Left colon (tissue), 2 donors: ENCODE data around the gene CACNA1B. TPM values are rescaled to one million over a fixed set of nuclear protein-coding genes. Genes with fewer than 3 reads are reported as not detected.
A peak's percentile ranks its signal among the peaks of the same experiment; 100 is the strongest.

Experiments
- ATAC-seq: fragments of 200-7000 bp; cut with Tn5 transposase; one replicate; pipeline ENCODE4 v1.9.1; 2020; ENCODE audit warnings: mild to moderate bottlenecking, moderate library complexity
- DNase-seq, 2 donors: peaks; one replicate each; pipeline ENCODE4 v3.0.0-alpha.2; 2020
- intact Hi-C, 2 donors: fragments of 100-400 bp; cut with DNase I in 1 of 2; cut with micrococcal nuclease in 1 of 2; formaldehyde crosslinking; loops; one replicate each; pipeline versions ENCODE4 v1.11.2 to v1.14.0; 2022; cut with DNase I, micrococcal nuclease
- total RNA-seq, 2 donors: library from RNA; stranded (reverse); fragmentation: NEBNext Ultra II Directional; extraction: Animal tissue kit (Norgen Biotek cat#: 25700); gene quantifications; one replicate each; pipeline ENCODE4 v1.2.1, GENCODE V29; 2021
- donor health status: DM: no; HTN: no; CAD: no.
- donor health status: DM: yes; HTN: yes; CAD: no.

The CACNA1B gene
- total RNA-seq, 2 donors from 2014 or later, result 0.22 to 0.24 TPM

DNA sequence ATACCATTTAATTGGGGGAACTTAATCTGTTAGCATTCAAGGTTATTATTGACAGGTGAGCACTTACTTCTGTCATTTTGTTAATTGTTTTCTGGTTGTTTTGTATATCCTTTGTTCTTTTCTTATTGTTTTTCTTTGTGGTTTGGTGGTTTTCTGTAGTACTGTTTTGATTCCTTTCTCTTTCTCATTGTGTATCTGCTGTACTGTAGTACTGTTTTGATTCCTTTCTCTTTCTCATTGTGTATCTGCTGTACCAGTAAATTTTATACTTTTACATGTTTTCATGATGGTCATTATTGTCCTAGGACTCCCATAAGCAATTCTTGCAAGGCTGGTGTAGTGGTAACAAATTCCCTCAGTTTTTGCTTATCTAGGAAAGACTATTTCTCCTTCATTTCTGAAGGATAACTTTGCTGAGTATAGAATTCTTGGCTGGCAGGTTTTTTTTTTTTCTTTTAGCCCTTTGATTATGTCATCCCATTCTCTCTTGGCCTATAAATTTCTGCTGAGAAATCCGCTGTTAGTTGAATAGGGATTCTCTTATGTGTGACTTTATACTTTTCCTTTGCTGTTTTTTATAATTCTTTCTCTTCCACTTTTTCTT lies 24.1 kb upstream of the CACNA1B start:
- no peak for DNase-seq
- intact Hi-C loops, result no loop called here
- no peak for ATAC-seq

DNA sequence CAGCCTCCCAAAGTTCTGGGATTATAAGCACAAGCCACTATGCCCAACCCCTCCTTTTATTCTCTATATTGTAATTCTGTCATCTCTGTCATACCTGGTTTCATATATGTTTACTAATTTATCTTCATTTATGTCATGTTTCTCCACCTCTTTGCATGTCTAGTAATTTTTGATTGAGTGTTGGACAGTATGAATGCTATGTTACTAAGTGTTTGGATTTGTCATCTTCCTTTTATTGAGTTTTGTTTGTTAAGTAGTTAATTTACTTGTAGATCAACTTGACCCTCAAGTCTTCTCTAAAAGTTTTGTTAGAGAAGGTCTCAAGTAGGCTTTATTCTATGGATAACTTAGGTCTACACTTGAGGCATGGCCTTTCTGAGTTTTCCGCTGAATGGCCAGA lies 17.2 kb upstream of the CACNA1B start:
- intact Hi-C loops, result no loop called here
- ATAC-seq (no peak), DNase-seq (no peak)

DNA sequence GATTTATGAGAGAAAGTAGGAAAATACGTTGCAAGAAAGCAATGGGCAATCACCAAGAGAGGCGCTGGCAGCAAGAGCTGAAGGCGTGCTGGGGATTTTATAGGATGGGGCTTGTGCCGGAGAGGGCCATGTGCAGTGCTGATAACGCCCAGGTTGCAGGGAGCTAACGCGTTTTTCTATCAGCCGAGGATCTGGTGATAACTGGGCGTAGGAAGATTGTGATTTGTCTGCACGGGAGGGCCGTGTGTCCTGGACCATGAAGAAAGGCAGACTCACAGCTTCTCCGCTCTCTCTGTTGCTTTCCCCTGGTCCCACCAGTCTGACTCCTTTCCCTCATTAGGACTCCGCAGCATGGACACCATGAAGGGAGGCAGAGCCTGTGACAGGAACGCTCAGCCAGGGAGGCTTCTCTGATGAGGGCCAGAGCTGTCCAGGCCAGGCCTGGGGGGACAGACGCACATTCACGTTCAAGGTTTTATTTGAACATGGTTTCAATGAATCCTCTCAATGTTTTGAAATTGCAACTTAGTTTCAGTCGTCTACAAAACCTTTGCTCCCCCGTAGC lies 11.9 kb upstream of the CACNA1B start:
- ATAC-seq (no peak), DNase-seq (no peak)
- intact Hi-C loops, result no loop called here

DNA sequence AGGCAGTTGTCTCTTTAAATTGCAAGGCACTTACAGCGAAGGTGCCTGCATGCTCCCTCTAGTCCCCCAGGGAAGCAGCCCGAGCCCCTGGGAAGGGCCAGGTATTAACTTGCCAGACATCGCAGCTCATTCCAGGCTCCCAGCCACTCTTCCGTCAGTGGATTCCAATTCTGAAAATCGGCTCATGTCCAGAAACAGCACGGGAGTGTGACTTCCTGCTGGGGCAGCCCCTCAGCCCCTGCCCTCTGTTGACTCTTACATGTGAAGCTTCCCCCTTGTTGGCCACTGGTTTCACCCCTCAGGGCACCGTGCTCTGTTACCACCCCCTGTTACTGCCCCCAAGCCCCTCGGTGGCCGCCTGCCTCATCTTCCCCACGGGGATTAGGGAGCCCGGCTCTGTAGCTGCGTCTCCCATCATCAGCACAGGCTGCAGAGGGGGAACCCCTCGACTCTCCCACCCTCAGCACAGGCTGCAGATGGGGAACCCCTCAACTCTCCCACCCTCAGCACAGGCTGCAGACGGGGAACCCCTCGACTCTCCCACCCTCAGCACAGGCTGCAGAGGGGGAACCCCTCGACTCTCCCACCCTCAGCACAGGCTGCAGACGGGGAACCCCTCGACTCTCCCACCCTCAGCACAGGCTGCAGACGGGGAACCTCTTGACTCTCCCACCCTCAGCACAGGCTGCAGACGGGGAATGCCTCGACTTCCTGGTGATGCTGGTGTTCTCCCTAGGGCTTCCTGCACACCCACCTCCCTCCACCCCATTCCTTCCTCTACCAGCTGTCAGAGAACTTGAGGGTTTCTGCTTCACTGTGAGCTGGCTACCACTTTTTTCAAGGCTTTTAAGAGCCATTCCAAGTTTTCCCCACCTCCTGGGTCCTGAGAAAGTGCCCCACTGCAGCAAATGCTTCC lies 11.1 kb upstream of the CACNA1B start:
- DNase-seq (no peak), ATAC-seq (no peak)
- intact Hi-C loops, result no loop called here

DNA sequence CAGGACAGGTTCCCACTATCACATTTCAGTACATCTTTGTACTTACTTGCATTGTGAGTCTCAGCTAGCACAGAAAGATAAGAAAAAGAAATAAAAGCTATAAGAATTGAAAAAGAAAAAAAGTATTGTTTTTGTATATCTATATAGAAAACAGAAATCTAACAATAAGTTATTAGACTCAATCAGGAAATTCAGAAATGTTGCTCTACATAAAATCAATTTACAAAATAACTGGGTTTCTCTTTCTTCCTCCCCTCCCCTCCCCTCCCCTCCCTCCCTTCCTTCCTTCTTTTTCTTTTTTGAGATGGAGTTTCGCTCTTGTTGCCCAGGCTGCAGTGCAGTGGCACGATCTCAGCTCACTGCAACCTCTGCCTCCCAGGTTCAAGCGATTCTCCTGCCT lies 7.2 kb upstream of the CACNA1B start:
- intact Hi-C loops, result no loop called here
- ATAC-seq, result no peak

DNA sequence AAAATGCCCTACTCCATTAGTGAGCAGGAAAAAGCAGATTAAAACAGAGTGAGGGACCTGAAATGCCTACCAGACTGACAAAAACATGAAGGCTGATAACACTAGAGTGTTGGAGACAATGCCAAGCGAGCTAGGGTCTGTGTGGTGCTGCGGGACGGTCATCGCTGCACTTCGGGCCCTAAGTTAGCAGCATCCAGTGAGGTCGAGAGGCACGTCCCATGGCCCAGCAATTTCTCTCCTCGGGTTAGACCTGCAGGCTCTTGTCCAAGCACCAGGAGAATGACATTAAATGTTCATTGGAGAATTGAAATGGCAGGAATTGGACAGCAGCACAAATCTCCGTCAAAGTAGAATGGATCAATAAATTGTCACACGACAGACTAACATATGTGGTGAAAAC lies 5.3 kb upstream of the CACNA1B start:
- intact Hi-C loops, result no loop called here
- ATAC-seq (no peak), DNase-seq (no peak)

More for the DNA sequence above, 7.2 kb upstream of the CACNA1B start:
- no peak for DNase-seq

GRCh38 chr9:137873408-137873807 lies 4.2 kb upstream of the CACNA1B start:
- DNase-seq (no peak), ATAC-seq (no peak)
- intact Hi-C loops, result no loop called here

GRCh38 chr9:137873858-137874362 lies 3.7 kb upstream of the CACNA1B start:
- intact Hi-C loops, result no loop called here
- no peak for ATAC-seq
- DNase-seq, result no peak

DNA sequence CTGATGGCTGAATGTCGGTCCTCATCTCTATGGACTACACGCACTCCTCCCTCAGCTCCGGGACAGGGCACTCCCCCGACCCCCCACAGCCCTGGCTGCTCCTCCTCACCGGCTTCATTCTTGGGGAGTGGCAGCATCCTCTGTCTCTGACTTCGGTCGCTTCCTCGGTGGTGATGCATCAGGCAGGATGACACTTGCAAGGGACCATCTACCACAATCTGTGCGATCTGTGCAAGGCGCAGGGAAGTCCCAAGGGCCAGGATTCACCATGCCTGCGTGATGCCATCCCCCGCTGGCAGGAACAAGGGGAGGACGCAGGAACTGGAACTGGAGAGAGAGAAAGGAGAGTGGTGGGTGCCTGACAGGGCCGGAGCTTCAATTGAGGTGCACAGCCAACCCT lies 2.2 kb upstream of the CACNA1B start:
- ATAC-seq, result no peak
- intact Hi-C loops, result no loop called here
- DNase-seq, result no peak

GRCh38 chr9:137875846-137876245 lies 1.7 kb upstream of the CACNA1B start:
- no peak for ATAC-seq
- intact Hi-C loops, result no loop called here
- no peak for DNase-seq

DNA sequence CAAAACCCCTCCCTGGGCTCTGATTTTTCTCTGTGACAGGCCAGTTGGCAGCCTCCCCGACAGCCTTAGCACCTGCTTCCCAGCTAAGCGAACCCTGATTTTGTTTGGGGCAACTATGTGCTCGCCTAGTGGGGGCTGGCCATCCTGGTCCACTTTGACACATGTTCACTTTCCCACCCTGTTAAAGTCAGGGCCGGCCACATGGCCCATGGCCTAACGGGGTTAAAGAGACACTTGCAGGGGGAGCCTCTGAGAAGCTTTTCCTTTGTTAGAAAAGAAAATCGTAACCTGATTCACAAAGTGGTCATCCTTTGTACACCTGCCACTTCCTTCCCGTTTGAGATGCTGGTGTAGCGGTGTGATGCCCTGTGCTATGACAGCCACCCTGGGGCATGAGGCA lies 1.3 kb upstream of the CACNA1B start:
- intact Hi-C loops, result no loop called here
- ATAC-seq (no peak), DNase-seq (no peak)

GRCh38 chr9:137876781-137877386 lies 698 bp upstream of the CACNA1B start:
- ATAC-seq, result no peak
- no peak for DNase-seq
- intact Hi-C loops, result no loop called here

DNA sequence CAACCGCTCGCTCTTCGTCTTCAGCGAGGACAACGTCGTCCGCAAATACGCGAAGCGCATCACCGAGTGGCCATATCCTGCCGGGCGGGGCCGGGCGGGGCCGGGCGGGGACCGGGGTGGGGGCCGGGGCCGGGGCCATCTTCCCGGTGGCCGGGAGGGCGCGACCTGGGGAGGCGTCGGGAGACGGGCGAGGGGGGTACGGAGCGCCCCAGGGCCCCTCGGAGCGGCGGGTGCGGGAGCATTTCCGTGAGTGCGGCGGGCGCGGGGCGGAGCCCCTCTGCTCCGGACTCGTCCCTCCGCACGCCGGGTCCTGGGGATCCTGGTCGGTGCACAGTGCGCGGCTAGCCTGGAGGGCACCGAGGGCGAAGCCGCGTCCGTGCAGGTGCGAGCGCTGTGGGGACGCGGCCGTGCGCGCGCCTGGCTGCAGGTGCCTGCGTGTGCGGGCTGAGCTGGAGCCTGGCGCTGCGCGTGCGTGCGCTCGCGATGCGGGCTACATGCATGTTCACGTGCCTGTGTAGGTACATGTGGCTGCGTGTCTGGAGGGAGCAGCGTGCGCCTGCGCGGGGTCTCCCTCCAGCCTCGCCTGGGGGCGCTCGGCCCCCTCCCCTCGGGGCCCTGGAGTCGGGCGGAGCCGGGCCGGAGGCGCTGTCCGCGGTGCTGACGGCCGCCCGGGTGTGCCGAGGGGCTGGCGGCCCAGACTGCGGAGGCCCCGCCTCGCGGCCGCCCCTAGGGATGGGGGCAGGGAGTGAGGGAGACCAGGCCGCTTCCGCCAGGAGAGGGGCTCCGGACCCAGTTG lies 762 bp downstream of the CACNA1B start:
- DNase-seq, result no peak
- intact Hi-C loops, result no loop called here
- ATAC-seq, result peak; percentile 57

DNA sequence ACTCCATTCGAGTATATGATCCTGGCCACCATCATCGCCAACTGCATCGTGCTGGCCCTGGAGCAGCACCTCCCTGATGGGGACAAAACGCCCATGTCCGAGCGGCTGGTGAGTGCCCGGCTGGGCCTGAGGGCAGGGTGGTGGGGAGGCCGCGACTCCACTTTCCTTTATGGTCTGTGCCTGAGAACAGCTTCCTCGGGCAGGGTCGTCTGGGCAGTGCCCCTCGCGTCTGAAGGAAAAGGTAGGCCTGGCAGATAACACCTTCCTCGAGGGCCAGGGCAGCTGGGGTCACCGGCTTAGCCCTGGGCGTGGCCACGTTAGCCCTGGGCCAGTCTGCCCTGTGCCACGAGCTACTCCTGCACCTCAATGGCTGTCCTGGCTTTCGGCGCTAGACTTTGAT lies 1.5 kb downstream of the CACNA1B start:
- no peak for ATAC-seq
- DNase-seq, result no peak
- intact Hi-C loops, result no loop called here

DNA sequence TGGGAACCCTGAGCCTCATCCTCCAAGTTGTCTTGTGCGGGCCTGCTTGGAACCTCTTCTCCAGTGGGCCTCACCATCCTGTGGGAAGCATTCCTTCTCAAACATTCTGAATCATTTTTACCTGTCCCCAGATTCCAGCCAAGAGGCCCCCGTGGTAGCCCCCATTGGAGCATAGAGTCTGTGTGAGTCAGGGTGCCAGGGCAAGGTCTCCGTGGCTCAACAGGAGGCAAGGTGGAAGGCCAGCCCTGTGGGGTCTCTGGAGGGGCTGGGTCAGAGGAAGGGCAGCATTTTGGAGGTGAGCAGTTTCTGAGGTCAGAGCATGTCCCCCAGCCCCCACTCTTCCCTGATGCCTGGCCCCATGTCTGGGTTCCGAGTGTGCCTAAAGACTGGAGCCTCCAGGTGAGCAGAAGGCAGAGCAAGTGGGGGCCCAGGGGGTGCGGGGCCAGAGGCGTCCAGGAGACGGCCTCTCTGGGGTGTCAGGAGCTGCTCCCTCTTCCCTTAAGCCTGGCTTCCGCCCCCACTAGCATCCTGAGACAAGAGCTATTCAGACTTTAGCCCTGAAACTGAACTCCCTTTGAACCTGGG lies 2.1 kb downstream of the CACNA1B start:
- intact Hi-C loops, result no loop called here
- no peak for ATAC-seq

GRCh38 chr9:137880160-137880975 lies 2.8 kb downstream of the CACNA1B start:
- DNase-seq, result no peak
- ATAC-seq, result no peak
- intact Hi-C loops, result no loop called here

More for the DNA sequence above, 2.1 kb downstream of the CACNA1B start:
- DNase-seq, result no peak

- no peak for ATAC-seq
Observed at GRCh38 chr9:137880976-137881530, 3.5 kb downstream of the CACNA1B start.

More at GRCh38 chr9:137880976-137881530, 3.5 kb downstream of the CACNA1B start:
- DNase-seq, result no peak
- intact Hi-C loops, result no loop called here
